ENCODE results near the gene SIGLEC7.

The SIGLEC7 gene

DNA sequence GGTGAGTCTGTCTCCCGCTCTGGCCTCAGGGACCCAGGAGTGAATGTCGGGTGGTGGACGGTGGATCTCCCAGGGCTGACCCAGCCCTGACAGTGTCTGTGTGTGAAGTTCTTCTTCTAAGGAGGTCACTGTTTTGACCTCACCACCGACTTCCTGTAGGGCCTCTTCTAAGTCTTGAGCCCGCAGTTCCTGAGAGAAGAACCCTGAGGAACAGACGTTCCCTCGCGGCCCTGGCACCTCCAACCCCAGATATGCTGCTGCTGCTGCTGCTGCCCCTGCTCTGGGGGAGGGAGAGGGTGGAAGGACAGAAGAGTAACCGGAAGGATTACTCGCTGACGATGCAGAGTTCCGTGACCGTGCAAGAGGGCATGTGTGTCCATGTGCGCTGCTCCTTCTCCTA, at the start of gene SIGLEC7:
TSS of gene SIGLEC7 (plus strand) at position 183 of the 400 bp plus-strand sequence. CDS start at position 252, 69 bp downstream.
- no peak for DNase-seq

DNA sequence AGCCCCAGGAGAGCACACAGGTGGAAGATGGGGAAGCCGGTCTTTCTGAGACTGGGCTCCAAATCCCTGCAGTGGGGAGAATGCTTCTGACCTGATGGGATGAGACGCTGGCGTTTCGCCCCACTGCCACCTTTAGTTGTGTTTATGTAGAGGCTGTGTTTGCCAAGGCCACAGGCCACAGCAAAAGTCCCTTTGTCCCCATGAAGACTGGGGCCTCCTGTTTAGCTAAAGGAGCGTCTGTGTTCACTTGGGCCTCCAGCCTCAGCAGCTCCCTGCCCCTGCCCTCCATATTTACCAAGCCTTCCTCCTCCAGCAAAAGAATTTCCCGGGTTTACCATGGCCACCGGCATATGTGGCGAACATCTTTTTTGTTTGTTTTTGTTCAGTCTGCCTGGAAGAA, 49.0 kb upstream of the SIGLEC7 start:
- DNase-seq, result no peak

DNA sequence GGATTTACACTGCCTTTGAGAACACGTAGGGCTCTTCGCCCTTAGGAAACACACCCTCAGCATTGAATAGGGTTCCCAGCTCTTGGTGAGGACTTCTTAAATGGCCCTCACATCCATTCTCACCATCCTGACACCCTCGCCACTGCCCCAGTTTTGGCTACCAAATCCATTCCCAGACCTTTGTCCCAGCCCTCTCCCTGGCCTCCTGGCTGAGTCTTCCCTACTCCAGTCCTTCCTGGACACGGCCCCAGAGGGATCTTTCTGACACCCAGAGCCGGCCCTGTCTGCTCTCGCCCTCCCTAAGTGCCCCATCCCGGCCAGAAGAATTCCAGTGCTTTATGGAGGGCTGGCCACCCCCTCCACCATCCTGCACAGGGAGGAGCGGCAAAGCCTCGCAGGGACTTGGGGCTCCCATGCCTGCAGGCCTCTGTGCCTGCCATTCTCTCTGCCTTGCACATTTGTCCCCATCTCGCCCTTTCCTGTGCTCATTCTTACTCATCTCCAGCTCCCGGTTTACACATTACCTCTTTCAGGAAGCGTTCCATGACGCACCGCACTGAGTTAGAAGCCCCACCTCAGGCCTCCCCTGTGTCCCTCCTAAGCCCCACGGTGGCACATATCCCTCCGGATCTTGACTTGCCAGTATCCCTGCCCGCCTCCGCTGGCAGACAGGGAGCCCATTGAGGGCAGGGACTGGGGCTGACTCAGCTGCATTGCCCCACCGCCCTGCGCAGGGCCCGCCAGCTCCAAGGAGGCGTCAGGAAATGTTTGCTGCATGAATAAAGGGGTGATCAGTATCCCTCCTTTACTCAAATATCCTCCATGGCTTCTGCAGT, 48.4 kb upstream of the SIGLEC7 start:
- no peak for DNase-seq

DNA sequence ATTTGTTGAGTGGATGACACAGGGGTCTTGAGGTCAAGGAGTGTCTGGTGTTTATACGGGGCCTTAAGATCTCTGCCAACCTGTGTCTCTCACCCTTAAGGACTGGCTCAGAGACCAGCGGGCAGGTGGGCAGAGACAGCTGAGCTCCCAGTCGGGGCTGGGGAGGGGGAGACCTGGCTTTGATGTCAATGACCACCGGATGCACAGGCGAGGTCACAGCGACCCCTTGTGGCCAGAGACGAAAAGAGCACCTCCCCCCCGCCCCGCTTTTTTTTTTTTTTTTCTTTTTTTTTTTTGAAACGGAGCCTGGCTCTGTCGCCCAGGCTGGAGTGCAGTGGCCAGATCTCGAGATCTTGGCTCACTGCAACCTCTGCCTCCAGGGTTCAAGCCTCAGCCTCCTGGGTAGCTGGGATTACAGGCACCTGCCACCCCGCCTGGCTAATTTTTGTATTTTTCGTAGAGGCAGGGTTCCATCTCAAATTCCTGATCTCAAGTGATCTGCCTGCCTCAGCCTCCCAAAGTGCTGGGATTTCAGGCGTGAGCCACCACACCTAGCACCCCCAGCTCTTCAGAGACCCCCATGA, 47.3 kb upstream of the SIGLEC7 start:
- peak; percentile 25 for DNase-seq

DNA sequence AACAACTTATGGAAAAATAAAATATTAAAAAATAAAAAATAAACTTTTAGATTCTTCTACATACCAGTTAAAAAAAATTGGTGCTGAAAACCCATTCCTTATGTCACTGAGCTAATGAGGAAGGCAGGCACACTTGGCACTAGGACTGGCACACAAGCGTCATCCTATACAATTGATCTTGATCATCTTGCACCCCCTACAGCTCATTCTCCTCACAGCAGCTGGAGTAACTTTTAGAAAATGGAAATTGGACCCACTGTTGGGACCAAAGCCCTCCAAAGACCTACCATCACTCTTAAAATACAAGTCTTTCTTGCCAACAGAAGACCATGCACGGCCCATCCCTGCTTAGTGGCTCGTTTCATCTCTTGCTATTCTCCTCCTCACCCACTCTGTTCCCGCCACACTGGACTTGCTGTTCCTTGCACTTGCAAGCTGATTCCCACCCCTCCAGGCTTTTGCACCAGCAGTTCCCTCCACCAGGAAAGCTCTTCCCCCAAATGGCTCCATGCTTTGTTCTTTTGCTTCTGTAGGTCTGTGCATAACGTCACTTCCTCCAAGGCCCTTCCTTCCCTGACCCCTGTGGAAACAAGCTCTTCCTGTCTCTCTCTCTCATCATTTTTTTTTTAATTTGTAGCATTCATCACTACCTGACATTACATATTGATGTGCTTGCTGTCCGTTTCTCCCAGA, 45.5 kb upstream of the SIGLEC7 start:
- DNase-seq, result peak; percentile 30

DNA sequence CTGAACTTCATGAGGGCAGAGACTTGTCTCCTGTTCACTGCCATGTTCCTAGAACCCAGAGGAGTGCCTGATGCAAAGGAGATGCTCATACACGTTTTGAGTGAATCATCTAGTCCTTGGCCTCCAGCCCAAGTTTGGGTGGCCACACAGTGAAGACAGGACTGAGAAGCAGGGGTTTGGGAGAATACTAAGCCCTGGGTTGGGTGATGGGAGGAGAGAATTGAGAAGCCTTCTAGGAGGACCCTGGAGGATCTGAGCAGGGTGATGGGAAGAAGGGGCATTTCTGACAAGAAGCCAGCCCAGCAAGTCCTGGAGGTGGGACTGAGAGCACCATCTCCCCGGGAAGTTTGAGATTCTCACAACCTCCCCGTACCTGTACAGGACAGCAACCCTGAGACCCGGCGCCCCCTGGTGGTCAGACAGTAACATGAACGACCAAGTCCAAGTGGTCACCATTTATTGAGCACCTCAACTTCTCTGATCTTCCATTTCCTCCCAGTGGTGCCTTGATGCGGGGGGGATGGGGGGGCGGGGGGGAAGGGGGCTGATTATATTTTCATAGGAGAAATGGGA, 44.8 kb upstream of the SIGLEC7 start:
- peak; percentile 56 for DNase-seq

DNA sequence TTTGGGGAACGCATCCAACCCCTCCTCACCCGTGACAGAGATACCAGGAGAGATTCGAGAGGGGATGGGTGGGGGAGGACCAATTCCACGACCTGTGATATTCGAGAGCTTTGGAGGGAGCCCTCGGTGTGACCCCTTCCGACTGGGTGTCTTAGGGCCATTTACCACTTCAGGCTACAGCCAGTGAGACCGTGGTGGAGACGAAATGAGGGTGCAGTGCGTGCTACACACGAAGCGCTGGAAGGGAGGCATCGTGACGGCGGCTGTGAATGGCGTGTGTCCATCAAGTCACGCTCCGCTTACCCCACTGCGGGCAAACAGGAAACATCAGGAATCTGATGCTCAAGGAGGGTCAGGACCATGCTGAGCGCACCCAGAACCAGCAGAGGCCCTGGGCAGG, 44.3 kb upstream of the SIGLEC7 start:
- no peak for DNase-seq

DNA sequence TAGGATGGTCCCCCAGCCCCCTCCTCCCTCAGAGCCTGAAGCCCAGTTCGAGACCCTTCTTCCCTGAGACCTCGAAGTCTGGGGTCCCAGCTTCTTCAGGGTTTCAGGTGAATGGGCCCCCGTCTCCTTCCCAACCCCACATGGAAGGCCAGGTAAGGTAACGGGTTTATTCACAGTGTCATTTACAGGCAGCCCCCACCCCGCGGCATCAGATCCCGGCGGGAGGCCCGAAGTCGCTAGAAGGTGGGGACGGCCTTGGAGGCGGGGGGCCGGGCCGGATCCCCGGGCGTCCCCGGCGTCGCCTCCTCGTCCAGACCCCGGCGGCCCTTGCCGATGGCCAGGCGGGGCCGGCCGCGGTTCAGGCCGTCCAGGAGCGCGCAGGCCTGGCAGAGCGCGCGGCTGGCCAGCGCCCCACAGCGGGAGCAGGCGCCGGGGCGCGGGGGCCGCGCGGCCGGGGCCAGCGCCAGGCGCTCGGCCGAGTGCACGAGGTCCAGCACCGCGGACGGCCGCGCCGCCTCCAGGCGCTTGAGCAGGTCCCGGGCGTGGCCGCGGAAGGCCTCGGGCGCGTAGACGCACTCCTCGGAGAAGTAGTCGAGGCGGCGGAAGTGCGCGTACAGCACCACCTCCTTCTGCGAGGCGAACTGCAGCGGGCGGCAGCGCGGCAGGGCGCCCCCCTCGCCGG, 43.6 kb upstream of the SIGLEC7 start:
- DNase-seq, result no peak

DNA sequence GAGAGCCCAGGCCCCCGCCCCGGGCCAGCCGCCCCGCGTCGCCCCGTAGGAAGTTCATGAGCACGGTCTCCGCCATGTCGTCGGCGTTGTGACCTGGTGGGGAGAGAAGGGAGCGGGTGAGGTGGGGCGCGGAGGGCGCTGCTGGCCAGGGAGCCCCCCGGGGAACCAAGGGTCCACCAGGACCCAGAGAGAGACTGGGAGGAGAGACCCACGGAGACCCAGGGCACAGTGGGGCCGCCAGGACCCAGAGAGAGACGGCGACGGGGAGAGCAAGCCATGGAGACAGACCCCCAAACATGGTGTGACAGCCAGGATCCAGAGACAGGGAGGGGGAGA, 43.1 kb upstream of the SIGLEC7 start:
- DNase-seq, result no peak

DNA sequence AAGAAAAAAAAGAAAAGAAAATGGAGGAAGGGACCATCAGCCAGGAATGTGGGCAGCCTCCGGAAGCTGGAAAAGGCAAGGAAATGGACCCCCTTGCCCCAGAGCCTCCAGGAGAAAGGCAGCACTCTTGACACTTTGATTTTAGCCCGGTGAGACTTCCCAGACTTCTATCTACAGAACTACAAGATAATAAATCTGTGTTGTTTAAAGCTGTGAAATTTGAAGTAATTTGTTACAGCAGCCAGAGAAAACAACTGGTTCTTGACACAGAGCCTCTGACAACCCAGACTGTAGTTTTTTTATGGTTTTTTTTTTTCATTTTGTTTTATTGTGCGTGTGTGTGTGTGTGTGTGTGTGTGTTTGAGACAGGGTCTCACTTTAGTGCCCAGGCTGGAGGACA, 41.5 kb upstream of the SIGLEC7 start:
- no peak for DNase-seq

DNA sequence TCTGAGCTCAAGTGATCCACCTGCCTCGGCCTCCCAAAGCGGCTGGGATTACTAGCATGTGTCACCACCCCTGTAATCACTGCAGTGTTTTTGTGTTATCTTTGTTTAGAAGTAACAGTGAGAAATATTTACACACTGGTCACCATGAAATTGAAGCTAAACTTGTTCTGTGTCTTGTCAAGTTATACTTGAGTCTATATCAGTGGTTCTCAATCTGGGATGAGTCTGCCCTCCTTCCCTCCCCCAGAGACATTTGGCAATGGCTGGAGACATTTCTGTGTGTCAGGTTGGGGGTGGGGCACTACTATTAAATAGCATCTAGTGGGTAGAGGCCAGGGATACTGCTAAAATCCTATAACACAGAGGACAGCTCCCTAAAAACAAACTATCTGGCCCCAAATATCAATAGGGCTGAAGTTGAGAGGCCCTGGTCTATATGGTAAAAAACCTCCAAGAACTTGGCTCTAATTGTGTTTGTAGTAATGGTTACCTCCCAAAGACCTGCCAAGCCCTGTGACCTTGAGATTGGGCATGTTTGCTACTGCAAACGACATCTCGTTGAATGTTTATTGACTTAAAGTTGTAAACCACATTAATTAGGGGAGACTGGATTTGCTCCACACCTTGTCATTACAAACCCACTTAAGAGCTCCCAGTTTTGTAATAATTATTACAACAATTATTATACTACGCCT, 40.8 kb upstream of the SIGLEC7 start:
- no peak for DNase-seq

DNA sequence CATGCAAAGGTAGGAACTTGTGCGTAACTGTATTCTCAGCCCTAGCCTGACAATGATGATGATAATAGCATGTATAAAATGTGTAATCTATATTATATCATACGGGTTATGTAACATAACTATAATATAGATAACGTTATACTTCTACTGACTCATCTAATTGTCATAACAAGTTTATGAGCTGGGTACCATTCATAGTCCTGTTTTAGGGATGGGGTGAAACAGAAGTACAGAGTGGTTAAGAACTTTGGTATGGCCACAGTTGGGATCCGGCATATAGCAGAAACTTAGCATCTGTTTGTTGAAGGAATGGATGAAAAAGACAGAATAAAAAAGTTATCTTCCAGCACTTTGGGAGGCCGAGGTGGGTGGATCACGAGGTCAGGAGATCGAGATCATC, 39.1 kb upstream of the SIGLEC7 start:
- DNase-seq, result no peak

DNA sequence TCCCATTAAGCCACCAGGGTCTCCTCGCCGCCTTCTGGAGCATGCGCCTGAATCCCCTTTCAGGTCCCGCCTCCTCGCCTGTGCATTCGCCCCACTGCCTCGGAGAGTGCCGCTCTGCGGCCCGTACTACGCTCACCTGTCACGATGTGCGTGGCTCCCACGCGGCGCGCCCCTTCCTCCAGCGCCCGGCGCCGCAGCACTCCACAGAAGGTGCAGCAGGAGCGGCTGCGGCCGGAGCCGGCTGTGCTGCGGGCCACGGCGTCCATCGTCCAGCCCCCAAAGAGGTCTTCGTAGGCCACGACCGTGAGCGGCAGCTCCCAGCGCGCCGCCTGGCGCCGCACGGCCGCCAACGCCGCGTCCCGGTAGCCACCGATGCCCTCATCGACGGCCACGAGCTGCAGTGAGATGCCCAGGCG, 38.2 kb upstream of the SIGLEC7 start:
- DNase-seq, result no peak

DNA sequence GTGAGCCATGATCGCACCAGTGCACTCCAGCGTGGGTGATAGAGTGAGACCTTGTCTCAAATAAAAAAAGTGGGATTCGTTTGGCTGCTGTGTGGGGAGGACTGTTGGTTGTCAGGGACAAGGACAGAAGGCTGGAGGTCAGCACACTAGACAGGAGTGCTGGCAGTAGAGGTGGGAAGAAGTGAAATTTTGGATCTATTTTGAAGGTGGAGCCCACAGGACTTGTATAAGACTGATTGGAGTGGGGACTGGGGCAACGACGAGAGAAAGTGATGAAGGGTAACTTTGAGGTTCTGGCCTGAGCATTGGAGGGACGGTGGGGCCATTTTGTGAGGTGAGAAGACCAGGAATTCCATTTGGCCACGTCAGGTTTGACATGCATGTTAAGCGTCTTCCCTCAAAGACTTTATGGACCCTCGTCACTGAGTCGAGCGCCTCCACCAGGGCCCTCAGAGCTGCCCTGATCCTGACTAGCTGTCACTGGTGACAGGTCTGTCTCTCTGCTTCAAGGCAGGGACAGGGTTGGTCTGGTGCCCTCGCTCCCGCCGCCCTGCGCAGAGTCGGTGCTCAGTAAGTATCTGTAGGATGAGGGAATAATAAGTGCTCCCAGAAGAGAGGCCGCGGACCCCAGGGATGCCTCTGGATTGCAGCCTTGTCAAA, 34.6 kb upstream of the SIGLEC7 start:
- no peak for DNase-seq

DNA sequence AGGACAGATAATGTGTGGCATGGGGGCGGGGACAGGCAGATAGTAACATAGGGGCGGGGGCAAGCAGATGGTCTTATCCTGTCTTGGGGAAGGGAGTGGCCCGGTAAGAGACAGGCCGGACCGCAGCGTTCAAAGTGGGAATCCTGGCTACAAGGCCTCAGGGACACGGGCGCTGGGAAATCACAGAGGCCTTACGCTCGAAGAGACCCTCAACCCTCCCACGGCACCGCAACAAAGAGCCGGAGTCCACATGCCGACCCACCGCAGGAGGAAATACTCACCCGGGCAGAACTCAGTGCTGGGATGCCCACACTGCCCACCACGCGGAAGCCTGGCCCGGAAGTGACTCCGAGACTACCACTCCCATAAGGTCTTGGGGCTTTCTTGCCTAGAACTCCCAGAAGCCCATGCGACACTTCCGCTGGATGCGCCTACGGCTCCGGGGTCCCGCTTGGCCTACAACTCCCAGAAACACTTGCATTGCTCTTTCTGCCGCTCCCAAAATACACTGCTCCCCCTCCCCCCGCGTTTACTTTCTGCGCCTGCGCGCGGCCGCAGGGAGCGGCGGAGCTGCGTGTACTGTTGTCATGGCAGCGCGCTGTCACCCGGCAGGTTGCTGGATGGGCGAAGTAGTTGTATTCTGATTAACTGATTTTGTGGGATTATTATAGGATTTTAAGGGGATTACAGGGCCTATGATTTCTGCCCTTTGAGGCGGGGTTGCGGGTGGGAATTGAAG, 33.9 kb upstream of the SIGLEC7 start, which contains the start of gene CTU1:
TSS of gene CTU1 (minus strand) at position 344 of the 739 bp plus-strand sequence. CDS start 3,840 bp downstream, outside the sequence.
- DNase-seq, result peak; percentile 100

DNA sequence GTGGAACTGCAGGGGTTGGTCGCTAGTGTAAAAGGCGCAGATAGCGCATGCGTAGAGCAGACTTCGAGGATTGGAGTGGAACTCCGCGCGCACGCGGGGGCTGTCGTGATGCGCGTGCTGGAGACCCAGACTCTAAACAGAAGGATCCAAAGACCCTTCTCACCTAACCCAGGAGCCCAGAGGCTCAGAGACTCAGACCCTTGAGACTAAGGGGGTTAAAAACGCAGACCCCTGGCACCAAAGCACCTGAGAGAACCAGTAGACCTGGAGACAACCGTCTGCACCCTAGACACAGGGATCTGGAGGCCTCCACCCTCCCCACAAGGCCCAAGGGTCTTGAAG, 33.3 kb upstream of the SIGLEC7 start:
- no peak for DNase-seq

DNA sequence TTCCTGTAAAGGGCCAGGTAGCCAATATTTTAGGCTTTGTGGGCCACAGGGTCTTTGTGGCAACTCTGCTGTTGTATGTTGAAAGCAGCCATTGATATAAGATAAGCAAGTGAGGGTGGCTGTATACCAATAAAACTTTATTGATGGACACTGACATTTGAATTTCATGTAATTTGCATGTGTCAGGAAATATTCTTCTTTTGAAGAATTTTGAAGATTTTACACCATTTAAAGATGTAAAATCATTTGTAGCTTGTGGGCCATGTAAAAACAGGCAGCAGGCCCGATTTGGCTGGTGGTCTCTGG, 31.5 kb upstream of the SIGLEC7 start:
- DNase-seq, result no peak

DNA sequence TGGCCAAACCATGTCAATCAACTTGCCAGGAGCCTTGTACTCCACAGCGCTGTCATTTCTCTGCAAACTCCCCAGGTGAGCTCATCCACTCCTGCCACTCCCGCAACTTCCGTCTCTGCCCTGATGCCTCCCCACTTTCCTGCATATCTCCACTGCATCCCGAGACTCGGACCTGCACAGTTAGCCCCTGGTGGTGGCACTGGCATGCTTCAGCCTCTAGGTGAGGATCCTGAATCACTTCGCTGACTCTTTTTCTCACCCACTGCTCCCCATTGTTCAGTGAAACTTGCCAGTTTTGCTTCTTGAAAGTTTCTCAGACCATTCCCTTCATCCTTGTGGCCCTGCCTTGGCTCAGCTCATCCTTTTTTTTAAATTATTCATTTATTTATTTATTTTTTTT, 30.5 kb upstream of the SIGLEC7 start:
- DNase-seq, result no peak

DNA sequence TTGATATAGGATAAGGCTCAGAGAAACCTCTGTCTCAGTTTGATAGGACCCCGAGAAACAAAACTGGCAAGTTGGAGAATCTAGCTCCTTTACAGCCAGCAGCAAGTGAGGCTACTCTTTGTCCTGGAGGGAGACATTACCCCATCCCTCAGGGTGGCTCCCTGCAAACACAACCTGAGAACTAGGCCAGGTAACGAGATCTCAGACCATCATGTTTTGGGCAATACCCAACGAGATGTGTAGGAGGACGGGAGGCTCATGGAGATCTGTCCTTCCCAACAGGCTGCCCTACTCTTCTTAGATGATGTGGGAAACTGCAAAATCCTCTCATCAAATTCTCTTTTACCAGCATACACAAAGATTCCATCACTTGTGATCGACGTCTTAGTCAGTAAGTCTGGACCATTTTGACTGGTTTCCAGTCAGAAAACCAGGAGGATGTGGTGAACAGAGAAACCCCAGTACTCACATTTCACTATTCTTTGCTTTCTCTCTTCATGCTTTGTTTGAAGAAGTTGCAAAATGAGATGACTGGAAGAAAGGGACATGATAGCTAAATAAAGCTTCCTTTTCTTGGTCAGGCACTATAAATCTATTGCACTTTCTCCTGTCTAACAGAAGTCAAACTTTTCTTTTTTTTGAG, 27.9 kb upstream of the SIGLEC7 start:
- no peak for DNase-seq

DNA sequence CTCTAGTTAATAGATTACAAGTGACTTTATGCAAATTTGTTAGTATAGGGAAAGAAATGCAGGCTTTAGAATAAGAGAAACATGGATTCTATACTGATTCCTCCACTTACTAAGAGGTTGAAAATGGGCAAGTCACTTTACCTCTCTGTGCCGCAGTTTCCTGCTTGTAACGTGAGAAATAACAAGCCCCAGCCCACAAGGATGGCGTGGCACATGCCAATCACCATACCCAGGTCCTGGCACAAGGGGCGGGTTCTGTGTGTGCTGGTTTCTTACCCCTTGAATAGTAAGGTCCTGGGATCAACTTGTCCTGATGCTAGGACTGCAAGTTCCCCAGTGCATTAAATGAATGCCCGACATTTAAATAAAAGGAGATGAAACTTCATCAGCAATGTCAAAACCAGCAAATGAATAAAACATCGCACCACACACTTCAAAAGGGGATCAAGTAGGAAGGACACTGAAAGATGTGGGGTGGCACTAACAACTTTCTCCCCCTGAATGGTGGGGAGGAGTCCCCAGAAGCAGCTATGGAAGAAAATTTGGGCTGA, 25.3 kb upstream of the SIGLEC7 start:
- DNase-seq, result no peak

DNA sequence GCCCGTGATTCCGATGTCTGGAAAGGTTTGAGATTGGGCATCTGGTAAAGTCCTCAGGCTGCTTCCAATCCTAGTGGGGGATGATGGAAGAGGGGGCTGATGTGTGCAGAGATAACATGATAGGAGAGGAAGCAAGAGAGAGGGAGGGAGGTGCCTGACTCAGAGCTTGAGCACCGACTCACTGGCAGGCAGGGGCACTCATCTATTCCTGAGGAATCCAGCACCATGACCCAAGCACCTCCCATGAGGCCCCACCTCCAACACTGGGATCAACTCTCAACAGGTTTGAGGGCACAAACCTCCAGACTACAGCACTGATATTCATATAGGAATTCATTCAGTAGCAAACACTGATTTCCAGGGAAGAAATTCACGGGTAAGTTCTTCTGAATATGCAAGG, 23.0 kb upstream of the SIGLEC7 start:
- DNase-seq, result no peak

Data from hematopoietic multipotent progenitor cell treated with erythropoietin and hydrocortisone succinate and interleukin-3 and kit ligand, for 8 days (in vitro differentiated cells).